Esophagus squamous epithelium (tissue), 4 donors: ENCODE data around the gene TLNRD1.

Source experiments
- CTCF ChIP-seq, 6 experiments: fragments of 450-650 bp in 4 of 6; fragments of 200-600 bp in 2 of 6; sonication (generic) in 2 of 6; IDR thresholded peaks; one replicate each; pipeline ENCODE4 v1.5.1; 2016 to 2019; ENCODE audit warnings: antibody characterized with exemption in 6 of 6, mild to moderate bottlenecking in 4 of 6, moderate library complexity in 4 of 6
- POLR2A ChIP-seq, 4 donors: fragments of 450-650 bp; IDR thresholded peaks; one replicate each; pipeline ENCODE4 v1.6.1; 2017; ENCODE audit warnings: antibody characterized with exemption in 4 of 4, mild to moderate bottlenecking in 4 of 4, moderate library complexity in 3 of 4

DNA sequence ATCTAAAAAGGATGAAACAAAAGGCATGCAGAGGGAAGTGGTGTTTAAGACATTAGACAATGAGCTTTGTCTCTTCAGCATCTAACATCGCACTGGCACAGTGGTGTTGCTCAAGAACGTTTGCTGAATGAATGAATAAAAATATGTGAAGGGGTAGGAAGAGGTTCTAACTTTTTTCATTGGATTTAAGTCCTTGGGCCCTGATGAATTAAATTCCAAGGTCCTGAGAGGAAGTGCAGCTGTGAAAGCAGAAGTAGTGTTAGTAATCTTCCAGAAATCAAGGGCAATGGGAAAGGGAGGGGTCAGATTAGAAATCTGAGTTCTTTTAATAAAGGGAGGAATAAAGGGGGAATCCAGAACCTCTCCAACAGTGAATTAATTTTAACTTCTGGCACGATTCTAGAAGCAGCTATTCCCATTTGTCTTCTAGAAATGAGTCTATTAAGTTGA is 29.6 kb downstream of the TLNRD1 start:
- no peak for TF ChIP-seq CTCF (IDR thresholded peaks at IDR 0.05)
- TF ChIP-seq POLR2A (IDR thresholded peaks at IDR 0.05): no peak
